ENCODE measurements around the gene COBLL1.

The COBLL1 gene

DNA sequence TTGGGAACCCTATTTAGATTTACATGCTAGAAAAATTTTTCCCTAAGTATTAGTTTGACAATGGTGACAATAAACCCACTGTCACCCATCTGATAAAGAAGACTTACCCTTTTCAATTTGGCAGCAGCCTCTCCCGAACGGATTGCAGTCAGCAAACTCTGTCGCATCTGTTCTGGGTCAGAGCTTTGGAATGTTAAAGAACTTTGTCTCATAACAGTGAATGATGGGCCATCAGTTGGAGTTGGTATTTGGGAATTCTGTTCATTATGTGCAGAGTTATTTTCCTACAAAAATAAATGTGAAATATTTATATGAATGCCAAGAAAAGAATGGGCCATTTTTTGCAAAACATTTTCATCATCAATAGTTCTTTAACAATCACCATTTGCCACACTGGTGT is 149.5 kb downstream of the COBLL1 start:
- Histone ChIP-seq H3K36me3 (ENCODE audit: control insufficient read depth, insufficient read depth, low read length) (no peaks in the 10 kb centered on the region), H3K4me3 (ENCODE audit: low read length) (no peak overlapping the region), H3K4me1 (ENCODE audit: control insufficient read depth, insufficient read depth, low read length) (no peaks in the 10 kb centered on the region), H3K9ac (ENCODE audit: low read length) (no peak overlapping the region), H3K9me3 (ENCODE audit: control insufficient read depth, low read length) (no peaks in the 10 kb centered on the region), H3K27me3 (ENCODE audit: control insufficient read depth, insufficient read depth, low read length) (no peaks in the 10 kb centered on the region)

- Histone ChIP-seq H3K36me3 (ENCODE audit: control insufficient read depth, insufficient read depth, low read length) (no peaks in the 10 kb centered on the region), H3K27me3 (ENCODE audit: control insufficient read depth, insufficient read depth, low read length) (no peaks in the 10 kb centered on the region), H3K9me3 (ENCODE audit: control insufficient read depth, low read length) (no peaks in the 10 kb centered on the region), H3K4me3 (ENCODE audit: low read length) (no peak overlapping the region), H3K9ac (ENCODE audit: low read length) (no peak overlapping the region), H3K4me1 (ENCODE audit: control insufficient read depth, insufficient read depth, low read length) (no peaks in the 10 kb centered on the region)
Measured at GRCh38 chr2:164691346-164691887, 150.2 kb downstream of the COBLL1 start.

- Histone ChIP-seq H3K4me3 (ENCODE audit: low read length) (no peak overlapping the region), H3K9ac (ENCODE audit: low read length) (no peak overlapping the region), H3K27me3 (ENCODE audit: control insufficient read depth, insufficient read depth, low read length) (no peaks in the 10 kb centered on the region), H3K9me3 (ENCODE audit: control insufficient read depth, low read length) (no peaks in the 10 kb centered on the region), H3K36me3 (ENCODE audit: control insufficient read depth, insufficient read depth, low read length) (no peaks in the 10 kb centered on the region), H3K4me1 (ENCODE audit: control insufficient read depth, insufficient read depth, low read length) (no peaks in the 10 kb centered on the region)
Measured at GRCh38 chr2:164690361-164690760, 151.3 kb downstream of the COBLL1 start.

- Histone ChIP-seq H3K36me3 (ENCODE audit: control insufficient read depth, insufficient read depth, low read length) (no peaks in the 10 kb centered on the region), H3K27me3 (ENCODE audit: control insufficient read depth, insufficient read depth, low read length) (no peaks in the 10 kb centered on the region), H3K4me3 (ENCODE audit: low read length) (no peak overlapping the region), H3K9ac (ENCODE audit: low read length) (no peak overlapping the region), H3K4me1 (ENCODE audit: control insufficient read depth, insufficient read depth, low read length) (no peaks in the 10 kb centered on the region), H3K9me3 (ENCODE audit: control insufficient read depth, low read length) (no peaks in the 10 kb centered on the region)
Measured at GRCh38 chr2:164688896-164689419, 152.7 kb downstream of the COBLL1 start.

DNA sequence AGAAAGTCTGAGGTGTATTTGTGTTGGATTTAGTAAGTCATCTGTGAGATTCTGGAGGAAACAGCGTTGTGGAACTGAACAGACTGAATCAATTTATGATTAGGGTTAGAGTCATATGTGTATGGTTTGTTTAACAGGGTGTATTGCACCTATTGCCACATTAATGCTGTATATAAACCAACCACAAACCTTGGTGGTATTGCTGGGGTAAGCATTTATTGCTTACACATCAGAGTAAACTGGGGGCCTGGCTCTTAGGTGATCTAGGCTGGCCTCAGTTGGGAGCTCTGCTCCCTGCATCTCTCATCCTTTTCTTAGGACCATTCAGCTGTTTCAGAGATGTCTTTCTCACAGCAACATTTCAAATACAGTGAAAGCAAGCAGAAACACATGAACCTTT is 160.6 kb downstream of the COBLL1 start:
- no peaks in the 10 kb centered on the region for H3K36me3 ChIP-seq (ENCODE audit: control insufficient read depth, insufficient read depth, low read length)

GRCh38 chr2:164678631-164679149 is 162.9 kb downstream of the COBLL1 start:
- Histone ChIP-seq H3K27me3 (ENCODE audit: control insufficient read depth, insufficient read depth, low read length) (no peaks in the 10 kb centered on the region), H3K4me3 (ENCODE audit: low read length) (no peak overlapping the region), H3K9ac (ENCODE audit: low read length) (no peak overlapping the region), H3K36me3 (ENCODE audit: control insufficient read depth, insufficient read depth, low read length) (no peaks in the 10 kb centered on the region), H3K9me3 (ENCODE audit: control insufficient read depth, low read length) (no peaks in the 10 kb centered on the region), H3K4me1 (ENCODE audit: control insufficient read depth, insufficient read depth, low read length) (no peaks in the 10 kb centered on the region)

More for the DNA sequence above, 160.6 kb downstream of the COBLL1 start:
- Histone ChIP-seq H3K27me3 (ENCODE audit: control insufficient read depth, insufficient read depth, low read length) (no peaks in the 10 kb centered on the region), H3K9ac (ENCODE audit: low read length) (no peak overlapping the region), H3K4me3 (ENCODE audit: low read length) (no peak overlapping the region), H3K9me3 (ENCODE audit: control insufficient read depth, low read length) (no peaks in the 10 kb centered on the region), H3K4me1 (ENCODE audit: control insufficient read depth, insufficient read depth, low read length) (no peaks in the 10 kb centered on the region)

DNA sequence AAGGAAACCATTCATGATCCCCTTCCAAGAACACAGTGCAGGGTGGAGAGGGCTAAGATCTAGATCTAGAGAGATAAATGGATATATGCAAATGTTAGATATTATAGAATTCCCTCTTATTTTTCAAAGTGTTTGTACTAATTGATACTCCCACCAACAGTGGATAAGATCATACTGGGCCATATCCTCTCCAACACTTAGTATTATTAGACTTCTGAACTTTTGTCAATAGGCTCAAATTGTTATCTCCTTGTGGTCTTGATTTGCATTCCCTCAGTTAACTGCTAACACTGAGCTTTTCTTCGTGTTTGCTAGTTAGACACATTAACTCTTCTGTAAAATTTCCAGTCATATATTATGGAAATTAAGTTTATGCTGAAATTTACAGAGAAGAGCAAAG is 163.9 kb downstream of the COBLL1 start:
- Histone ChIP-seq H3K36me3 (ENCODE audit: control insufficient read depth, insufficient read depth, low read length) (no peaks in the 10 kb centered on the region), H3K4me3 (ENCODE audit: low read length) (no peak overlapping the region), H3K27me3 (ENCODE audit: control insufficient read depth, insufficient read depth, low read length) (no peaks in the 10 kb centered on the region), H3K4me1 (ENCODE audit: control insufficient read depth, insufficient read depth, low read length) (no peaks in the 10 kb centered on the region), H3K9me3 (ENCODE audit: control insufficient read depth, low read length) (no peaks in the 10 kb centered on the region), H3K9ac (ENCODE audit: low read length) (no peak overlapping the region)

GRCh38 chr2:164677271-164677670 is 164.4 kb downstream of the COBLL1 start:
- Histone ChIP-seq H3K27me3 (ENCODE audit: control insufficient read depth, insufficient read depth, low read length) (no peaks in the 10 kb centered on the region), H3K4me3 (ENCODE audit: low read length) (no peak overlapping the region), H3K9me3 (ENCODE audit: control insufficient read depth, low read length) (no peaks in the 10 kb centered on the region), H3K36me3 (ENCODE audit: control insufficient read depth, insufficient read depth, low read length) (no peaks in the 10 kb centered on the region), H3K9ac (ENCODE audit: low read length) (no peak overlapping the region), H3K4me1 (ENCODE audit: control insufficient read depth, insufficient read depth, low read length) (no peaks in the 10 kb centered on the region)

- no peaks in the 10 kb centered on the region for H3K4me1 ChIP-seq (ENCODE audit: control insufficient read depth, insufficient read depth, low read length)
- H3K9me3 ChIP-seq (ENCODE audit: control insufficient read depth, low read length), result no peaks in the 10 kb centered on the region
- H3K9ac ChIP-seq (ENCODE audit: low read length), result no peak overlapping the region
- H3K27me3 ChIP-seq (ENCODE audit: control insufficient read depth, insufficient read depth, low read length), result no peaks in the 10 kb centered on the region
- H3K4me3 ChIP-seq (ENCODE audit: low read length), result no peak overlapping the region
- no peaks in the 10 kb centered on the region for H3K36me3 ChIP-seq (ENCODE audit: control insufficient read depth, insufficient read depth, low read length)
Measured at GRCh38 chr2:164675687-164676086, 165.9 kb downstream of the COBLL1 start.

DNA sequence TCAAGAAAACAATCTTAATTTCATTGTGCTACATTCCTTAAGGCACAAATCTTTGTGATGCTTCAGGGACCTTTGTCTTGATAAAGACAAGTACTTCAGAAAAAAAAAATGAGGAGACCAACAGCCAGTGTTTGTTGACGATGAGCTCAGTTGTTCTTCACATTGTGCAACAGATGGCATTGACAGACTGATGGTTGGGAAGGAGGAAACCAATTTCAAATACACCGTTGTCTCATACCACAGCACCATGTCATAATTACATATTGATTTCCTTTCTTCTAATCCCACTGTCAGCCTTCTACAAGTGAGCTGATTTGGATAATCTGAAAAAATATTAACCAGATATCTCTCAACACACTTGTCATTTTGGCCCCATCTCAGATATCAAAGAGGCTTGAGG is 166.6 kb downstream of the COBLL1 start:
- Histone ChIP-seq H3K4me1 (ENCODE audit: control insufficient read depth, insufficient read depth, low read length) (no peaks in the 10 kb centered on the region), H3K4me3 (ENCODE audit: low read length) (no peak overlapping the region), H3K36me3 (ENCODE audit: control insufficient read depth, insufficient read depth, low read length) (no peaks in the 10 kb centered on the region), H3K9ac (ENCODE audit: low read length) (no peak overlapping the region), H3K27me3 (ENCODE audit: control insufficient read depth, insufficient read depth, low read length) (no peaks in the 10 kb centered on the region), H3K9me3 (ENCODE audit: control insufficient read depth, low read length) (no peaks in the 10 kb centered on the region)

DNA sequence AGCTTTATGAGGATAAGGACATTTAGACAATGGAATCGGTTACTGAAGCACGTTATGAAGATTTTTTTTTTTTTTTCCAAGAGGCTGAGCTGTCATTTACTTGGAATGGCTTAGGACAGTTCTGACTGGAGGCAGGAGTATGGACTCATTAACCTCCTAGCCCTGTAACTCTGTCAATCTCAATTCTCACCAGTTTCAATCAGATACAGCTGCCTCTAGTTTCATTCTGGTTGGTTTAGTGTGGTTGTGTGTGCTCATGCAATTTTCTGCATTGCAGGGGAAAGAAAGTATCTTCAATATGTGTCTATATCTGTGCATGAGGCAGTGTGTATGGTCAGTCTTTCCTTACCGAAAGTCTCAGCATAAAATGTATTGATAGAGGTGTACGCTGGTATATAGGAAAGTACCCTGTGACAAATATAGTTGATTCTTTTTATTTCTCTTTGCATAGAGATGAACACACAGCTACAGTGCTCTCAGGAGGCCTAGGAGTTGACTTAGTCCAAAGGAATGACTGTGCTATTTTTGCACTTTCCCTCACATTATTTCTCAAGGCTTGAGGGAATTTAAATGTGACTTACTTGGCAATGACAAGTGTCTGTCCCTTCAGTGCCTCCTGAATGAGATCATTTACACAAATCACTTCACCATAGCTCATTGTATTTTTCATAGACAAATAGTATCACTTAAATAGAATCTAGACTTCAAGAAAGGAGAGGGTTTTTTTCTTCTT is 169.8 kb downstream of the COBLL1 start:
- Histone ChIP-seq H3K9me3 (ENCODE audit: control insufficient read depth, low read length) (no peaks in the 10 kb centered on the region), H3K36me3 (ENCODE audit: control insufficient read depth, insufficient read depth, low read length) (no peaks in the 10 kb centered on the region), H3K27me3 (ENCODE audit: control insufficient read depth, insufficient read depth, low read length) (no peaks in the 10 kb centered on the region)

GRCh38 chr2:164669291-164669690 is 172.3 kb downstream of the COBLL1 start:
- H3K9ac ChIP-seq (ENCODE audit: low read length), result no peak overlapping the region

More for the DNA sequence above, 169.8 kb downstream of the COBLL1 start:
- Histone ChIP-seq H3K4me1 (ENCODE audit: control insufficient read depth, insufficient read depth, low read length) (no peaks in the 10 kb centered on the region), H3K9ac (ENCODE audit: low read length) (no peak overlapping the region), H3K4me3 (ENCODE audit: low read length) (no peak overlapping the region)

More at GRCh38 chr2:164669291-164669690, 172.3 kb downstream of the COBLL1 start:
- Histone ChIP-seq H3K4me3 (ENCODE audit: low read length) (no peak overlapping the region), H3K4me1 (ENCODE audit: control insufficient read depth, insufficient read depth, low read length) (no peaks in the 10 kb centered on the region), H3K27me3 (ENCODE audit: control insufficient read depth, insufficient read depth, low read length) (no peaks in the 10 kb centered on the region), H3K36me3 (ENCODE audit: control insufficient read depth, insufficient read depth, low read length) (no peaks in the 10 kb centered on the region), H3K9me3 (ENCODE audit: control insufficient read depth, low read length) (no peaks in the 10 kb centered on the region)
